GM19239 (cell line): ENCODE results near the gene RAPGEF3.

Source experiments
- DNase-seq: peaks from one replicate; pipeline ENCODE4 v3.0.0; 2011; ENCODE audit warnings: low spot score; ENCODE audit not compliant: insufficient read length
- FAIRE-seq: peaks from 2 replicates; lab custom pipeline; 2011; peaks lifted over from hg19 to GRCh38; lab: Jason Lieb, UNC

RAPGEF3 gene

GRCh38 chr12:47777741-47778558, 19.3 kb upstream of the RAPGEF3 start:
- FAIRE-seq (no peak), DNase-seq (no peak)

GRCh38 chr12:47777151-47777550, 18.5 kb upstream of the RAPGEF3 start:
- FAIRE-seq (no peak), DNase-seq (no peak)

GRCh38 chr12:47776471-47777143, 17.9 kb upstream of the RAPGEF3 start:
- no peak for DNase-seq
- FAIRE-seq = no peak

GRCh38 chr12:47775100-47775911, 16.6 kb upstream of the RAPGEF3 start:
- FAIRE-seq = no peak
- no peak for DNase-seq

GRCh38 chr12:47774663-47775062, 16.0 kb upstream of the RAPGEF3 start:
- FAIRE-seq = no peak

GRCh38 chr12:47773858-47774580, 15.3 kb upstream of the RAPGEF3 start:
- FAIRE-seq (no peak), DNase-seq (no peak)

More at GRCh38 chr12:47774663-47775062, 16.0 kb upstream of the RAPGEF3 start:
- DNase-seq = no peak

- DNase-seq (peak; percentile 95), FAIRE-seq (no peak)
Observed at GRCh38 chr12:47773062-47773857, 14.6 kb upstream of the RAPGEF3 start, which contains the start of gene SLC48A1. Gene SLC48A1 (plus strand): TSS chr12:47773238. CDS start chr12:47773305, 67 bp downstream.

GRCh38 chr12:47772738-47773061, 14.0 kb upstream of the RAPGEF3 start:
- FAIRE-seq (no peak), DNase-seq (no peak)

GRCh38 chr12:47772094-47772660, 13.5 kb upstream of the RAPGEF3 start:
- DNase-seq (no peak), FAIRE-seq (no peak)

GRCh38 chr12:47771304-47771703, 12.6 kb upstream of the RAPGEF3 start:
- DNase-seq (no peak), FAIRE-seq (no peak)

- FAIRE-seq = no peak
- DNase-seq = no peak
Observed at GRCh38 chr12:47770086-47770726, 11.5 kb upstream of the RAPGEF3 start.

GRCh38 chr12:47769234-47770085, 10.8 kb upstream of the RAPGEF3 start:
- FAIRE-seq (no peak), DNase-seq (no peak)

- DNase-seq (no peak), FAIRE-seq (no peak)
Observed at GRCh38 chr12:47768323-47768811, 9.7 kb upstream of the RAPGEF3 start.

- FAIRE-seq = peak; percentile 35
- no peak for DNase-seq
Observed at GRCh38 chr12:47767216-47767724, 8.6 kb upstream of the RAPGEF3 start.

GRCh38 chr12:47766502-47767215, 8.0 kb upstream of the RAPGEF3 start:
- FAIRE-seq = no peak
- DNase-seq = no peak

- no peak for DNase-seq
- FAIRE-seq = no peak
Observed at GRCh38 chr12:47763481-47764346, 5.0 kb upstream of the RAPGEF3 start.
